Skeletal muscle satellite cell (primary cell): ENCODE results near the gene KHDRBS2. TPM values are rescaled to one million over a fixed set of nuclear protein-coding genes. Genes with fewer than 3 reads are reported as not detected.

Source experiments
- H3K27me3 ChIP-seq: 2 replicates; pipeline ENCODE4 v1.7.0; 2013; ENCODE audit warnings: low read length; ENCODE audit not compliant: control insufficient read depth, insufficient read depth
- H3K36me3 ChIP-seq: 2 replicates; pipeline ENCODE4 v1.7.0; 2013; ENCODE audit warnings: mild to moderate bottlenecking, control low read depth, low read length; ENCODE audit not compliant: insufficient read depth
- H3K4me1 ChIP-seq: 2 replicates; pipeline ENCODE4 v1.7.0; 2013; ENCODE audit warnings: low read length; ENCODE audit not compliant: control insufficient read depth, insufficient read depth
- H3K4me2 ChIP-seq: 2 replicates; pipeline ENCODE4 v1.7.0; 2013; ENCODE audit warnings: mild to moderate bottlenecking, low read length
- H3K4me3 ChIP-seq: 2 replicates; pipeline ENCODE4 v1.7.0; 2013; ENCODE audit warnings: low read length
- H3K9ac ChIP-seq: 2 replicates; pipeline ENCODE4 v1.7.0; 2013; ENCODE audit warnings: mild to moderate bottlenecking, low read depth, low read length, moderate library complexity
- H3K9me3 ChIP-seq: replicated peaks from 2 replicates; pipeline ENCODE4 v1.7.0; 2013; ENCODE audit warnings: mild to moderate bottlenecking, control low read depth, low read length
- total RNA-seq: library from RNA; depleted of rRNA; stranded (reverse); fragments of >200 nt; gene quantifications from 2 replicates; pipeline ENCODE4 v1.2.3, GENCODE V29; 2012; rRNA removed

Gene KHDRBS2
- total RNA-seq: not detected in 2 replicates

- Histone ChIP-seq H3K4me1 (no peaks in the 10 kb centered on the region), H3K4me2 (no peak within 1 kb of the TSS), H3K27me3 (no peaks in the 10 kb centered on the region), H3K36me3 (no peaks in the 10 kb centered on the region), H3K9me3 (no peaks in the 10 kb centered on the region), H3K4me3 (no peak within 1 kb of the TSS), H3K9ac (no peak within 1 kb of the TSS)
These were observed at the start of gene KHDRBS2 for GRCh38 chr6:62285612-62286469. TSS of gene KHDRBS2 (minus strand) at chr6:62286225.

- Histone ChIP-seq H3K9me3 (peaks cover 2% of the 10 kb centered on the region), H3K4me1 (no peaks in the 10 kb centered on the region), H3K4me3 (no peak overlapping the region), H3K9ac (no peak overlapping the region), H3K36me3 (no peaks in the 10 kb centered on the region), H3K27me3 (no peaks in the 10 kb centered on the region), H3K4me2 (no peak overlapping the region)
These were observed 42.6 kb upstream of the KHDRBS2 start for GRCh38 chr6:62328607-62329006.

GRCh38 chr6:62324834-62325233, 38.8 kb upstream of the KHDRBS2 start:
- Histone ChIP-seq H3K9ac (no peak overlapping the region), H3K9me3 (no peaks in the 10 kb centered on the region), H3K4me1 (no peaks in the 10 kb centered on the region), H3K4me3 (no peak overlapping the region), H3K27me3 (no peaks in the 10 kb centered on the region), H3K36me3 (no peaks in the 10 kb centered on the region), H3K4me2 (no peak overlapping the region)

- Histone ChIP-seq H3K4me1 (no peaks in the 10 kb centered on the region), H3K4me2 (no peak overlapping the region), H3K4me3 (no peak overlapping the region), H3K9ac (no peak overlapping the region), H3K36me3 (no peaks in the 10 kb centered on the region), H3K27me3 (no peaks in the 10 kb centered on the region), H3K9me3 (no peaks in the 10 kb centered on the region)
These were observed 37.9 kb upstream of the KHDRBS2 start for GRCh38 chr6:62323818-62324431.

- H3K9ac ChIP-seq: no peak overlapping the region
- no peak overlapping the region for H3K4me2 ChIP-seq
- no peak overlapping the region for H3K4me3 ChIP-seq
These were observed 12.8 kb upstream of the KHDRBS2 start for GRCh38 chr6:62298745-62299392.

GRCh38 chr6:62296541-62296940, 10.5 kb upstream of the KHDRBS2 start:
- Histone ChIP-seq H3K9ac (no peak overlapping the region), H3K36me3 (no peaks in the 10 kb centered on the region), H3K27me3 (no peaks in the 10 kb centered on the region), H3K4me2 (no peak overlapping the region), H3K4me1 (no peaks in the 10 kb centered on the region), H3K9me3 (no peaks in the 10 kb centered on the region), H3K4me3 (no peak overlapping the region)

More at GRCh38 chr6:62298745-62299392, 12.8 kb upstream of the KHDRBS2 start:
- Histone ChIP-seq H3K9me3 (no peaks in the 10 kb centered on the region), H3K27me3 (no peaks in the 10 kb centered on the region), H3K4me1 (no peaks in the 10 kb centered on the region), H3K36me3 (no peaks in the 10 kb centered on the region)

GRCh38 chr6:62288974-62289373, 2.9 kb upstream of the KHDRBS2 start:
- Histone ChIP-seq H3K36me3 (no peaks in the 10 kb centered on the region), H3K4me3 (no peak overlapping the region), H3K9me3 (no peaks in the 10 kb centered on the region), H3K4me2 (no peak overlapping the region), H3K27me3 (no peaks in the 10 kb centered on the region), H3K4me1 (no peaks in the 10 kb centered on the region), H3K9ac (no peak overlapping the region)

GRCh38 chr6:62288562-62288961, 2.5 kb upstream of the KHDRBS2 start:
- no peaks in the 10 kb centered on the region for H3K9me3 ChIP-seq
- H3K4me3 ChIP-seq: no peak overlapping the region

GRCh38 chr6:62286470-62286843, 432 bp upstream of the KHDRBS2 start:
- Histone ChIP-seq H3K4me1 (no peaks in the 10 kb centered on the region), H3K4me2 (no peak overlapping the region), H3K27me3 (no peaks in the 10 kb centered on the region), H3K9ac (no peak overlapping the region), H3K9me3 (no peaks in the 10 kb centered on the region), H3K4me3 (no peak overlapping the region), H3K36me3 (no peaks in the 10 kb centered on the region)

More at GRCh38 chr6:62288562-62288961, 2.5 kb upstream of the KHDRBS2 start:
- Histone ChIP-seq H3K4me2 (no peak overlapping the region), H3K36me3 (no peaks in the 10 kb centered on the region), H3K27me3 (no peaks in the 10 kb centered on the region), H3K9ac (no peak overlapping the region), H3K4me1 (no peaks in the 10 kb centered on the region)

- no peaks in the 10 kb centered on the region for H3K27me3 ChIP-seq
- H3K36me3 ChIP-seq: no peaks in the 10 kb centered on the region
- H3K4me1 ChIP-seq: no peaks in the 10 kb centered on the region
- no peak overlapping the region for H3K4me2 ChIP-seq
- no peaks in the 10 kb centered on the region for H3K9me3 ChIP-seq
- H3K9ac ChIP-seq: no peak overlapping the region
- no peak overlapping the region for H3K4me3 ChIP-seq
These were observed 1.3 kb downstream of the KHDRBS2 start for GRCh38 chr6:62284725-62285124.

GRCh38 chr6:62283796-62284411, 2.1 kb downstream of the KHDRBS2 start:
- no peaks in the 10 kb centered on the region for H3K4me1 ChIP-seq
- H3K27me3 ChIP-seq: no peaks in the 10 kb centered on the region
- H3K9me3 ChIP-seq: no peaks in the 10 kb centered on the region
- H3K9ac ChIP-seq: no peak overlapping the region
- H3K36me3 ChIP-seq: no peaks in the 10 kb centered on the region
- no peak overlapping the region for H3K4me2 ChIP-seq
- H3K4me3 ChIP-seq: no peak overlapping the region
